Bronchial epithelial cell (primary cell): Measurements from ENCODE around the gene ME2. TPM values are rescaled to one million over a fixed set of nuclear protein-coding genes. Genes with fewer than 3 reads are reported as not detected.
A peak's percentile ranks its signal among the peaks of the same experiment; 100 is the strongest.
"Not testable (repeated sequence)": the region's sequence is repeated elsewhere in the genome, so short reads cannot be mapped to it uniquely, and the experiment has no call there.

ENCODE experiments used
- DNase-seq: peaks from one replicate; pipeline ENCODE4 v3.0.0-alpha.2; 2010; ENCODE audit warnings: low read depth
- FAIRE-seq: peaks from 2 replicates; lab custom pipeline; 2011; peaks lifted over from hg19 to GRCh38; lab: Jason Lieb, UNC
- H3K27me3 ChIP-seq: 2 replicates; pipeline ENCODE4 v1.5.1; 2011; ENCODE audit warnings: low read length; ENCODE audit not compliant: control insufficient read depth, insufficient read depth
- H3K36me3 ChIP-seq: 2 replicates; pipeline ENCODE4 v1.5.1; 2011; ENCODE audit warnings: low read length; ENCODE audit not compliant: control insufficient read depth, insufficient read depth
- H3K4me3 ChIP-seq: 2 replicates; pipeline ENCODE4 v1.5.1; 2011; ENCODE audit warnings: mild to moderate bottlenecking, low read depth, low read length, control low read depth
- total RNA-seq: library from RNA; depleted of rRNA; stranded (reverse); fragments of >200 nt; gene quantifications from 2 replicates; pipeline ENCODE4 v1.2.1, GENCODE V29; 2014
- TF ChIP-seq, protein P1 (sequence below): IDR thresholded peaks from 2 replicates; pipeline ENCODE4 v1.5.1; 2011; ENCODE audit warnings: mild to moderate bottlenecking, moderate library complexity, low read length, control low read depth, inconsistent platforms; ENCODE audit not compliant: insufficient read depth, severe bottlenecking

Gene ME2
- total RNA-seq, 1 donor from 2014 or later: 85.0 TPM

DNA sequence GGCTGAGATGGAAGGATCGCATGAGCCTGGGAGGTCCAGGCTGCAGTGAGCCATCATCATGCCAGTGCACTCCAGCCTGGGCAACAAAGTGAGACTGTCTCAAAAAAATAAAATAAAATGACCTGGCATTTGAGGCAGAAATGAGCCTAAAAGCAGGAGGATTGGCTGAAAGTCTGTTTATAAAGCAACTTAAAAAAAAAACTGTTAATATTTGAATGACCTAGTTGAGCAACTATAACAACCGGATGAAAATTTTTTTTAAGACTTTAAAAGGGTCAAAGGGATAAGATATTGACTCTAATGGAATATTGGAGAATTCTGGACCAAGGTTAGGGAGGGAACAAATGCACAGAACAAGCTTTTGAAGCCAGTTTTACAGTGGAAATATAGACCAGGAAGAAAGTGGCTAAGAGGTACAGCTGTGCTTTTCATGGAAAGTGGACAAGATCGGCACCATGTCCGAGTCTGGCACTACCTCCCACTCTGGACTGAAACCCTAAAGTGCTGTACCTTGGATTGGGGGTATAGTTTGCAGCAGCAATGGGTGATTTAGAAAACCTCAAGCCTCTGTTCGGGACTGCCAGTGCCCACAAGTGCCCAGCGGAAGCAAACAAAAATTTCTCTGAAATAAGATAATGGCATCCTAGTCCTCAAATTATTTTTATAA is 55.8 kb downstream of the ME2 start:
- H3K27me3 ChIP-seq: no peaks in the 10 kb centered on the region
- FAIRE-seq (no peak), DNase-seq (no peak)
- no peak overlapping the region for H3K4me3 ChIP-seq
- no peaks in the 10 kb centered on the region for H3K36me3 ChIP-seq
- TF ChIP-seq, protein P1, sequence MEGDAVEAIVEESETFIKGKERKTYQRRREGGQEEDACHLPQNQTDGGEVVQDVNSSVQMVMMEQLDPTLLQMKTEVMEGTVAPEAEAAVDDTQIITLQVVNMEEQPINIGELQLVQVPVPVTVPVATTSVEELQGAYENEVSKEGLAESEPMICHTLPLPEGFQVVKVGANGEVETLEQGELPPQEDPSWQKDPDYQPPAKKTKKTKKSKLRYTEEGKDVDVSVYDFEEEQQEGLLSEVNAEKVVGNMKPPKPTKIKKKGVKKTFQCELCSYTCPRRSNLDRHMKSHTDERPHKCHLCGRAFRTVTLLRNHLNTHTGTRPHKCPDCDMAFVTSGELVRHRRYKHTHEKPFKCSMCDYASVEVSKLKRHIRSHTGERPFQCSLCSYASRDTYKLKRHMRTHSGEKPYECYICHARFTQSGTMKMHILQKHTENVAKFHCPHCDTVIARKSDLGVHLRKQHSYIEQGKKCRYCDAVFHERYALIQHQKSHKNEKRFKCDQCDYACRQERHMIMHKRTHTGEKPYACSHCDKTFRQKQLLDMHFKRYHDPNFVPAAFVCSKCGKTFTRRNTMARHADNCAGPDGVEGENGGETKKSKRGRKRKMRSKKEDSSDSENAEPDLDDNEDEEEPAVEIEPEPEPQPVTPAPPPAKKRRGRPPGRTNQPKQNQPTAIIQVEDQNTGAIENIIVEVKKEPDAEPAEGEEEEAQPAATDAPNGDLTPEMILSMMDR: no peak

DNA sequence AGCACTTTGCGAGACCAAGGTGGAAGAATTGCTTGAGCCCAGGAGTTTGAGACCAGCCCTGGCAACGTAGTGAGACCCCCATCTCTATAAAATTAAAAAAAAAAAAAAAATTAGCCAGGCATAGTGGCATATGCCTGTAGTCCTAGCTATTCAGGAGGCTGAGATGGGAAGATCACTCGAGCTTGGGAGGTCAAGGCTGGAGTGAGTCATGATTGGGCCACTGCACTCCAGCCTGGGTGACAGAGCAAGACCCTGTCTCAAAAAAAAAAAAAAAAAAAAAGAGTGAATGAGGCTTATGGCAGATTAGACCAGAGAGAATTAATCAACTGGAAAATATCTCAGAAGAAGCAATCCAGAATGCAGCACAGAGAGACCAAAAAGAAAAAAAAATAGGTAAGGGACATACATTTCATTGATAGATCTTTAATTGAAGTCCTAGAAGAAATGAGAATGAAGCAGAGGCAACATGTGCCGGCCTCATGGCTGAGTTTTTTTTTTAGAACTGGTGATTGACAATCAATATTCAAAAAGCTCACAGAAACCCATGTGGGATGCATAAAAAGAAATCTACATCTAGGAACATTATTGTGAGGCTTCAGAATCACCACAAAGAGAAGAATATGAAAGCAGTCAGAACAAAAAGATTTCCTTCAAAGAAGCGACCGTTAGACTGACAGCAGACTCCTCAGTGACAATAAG is 56.7 kb downstream of the ME2 start:
- H3K36me3 ChIP-seq: no peaks in the 10 kb centered on the region
- no peak overlapping the region for H3K4me3 ChIP-seq
- H3K27me3 ChIP-seq: no peaks in the 10 kb centered on the region
- no peak for DNase-seq
- TF ChIP-seq, protein P1: no peak
- FAIRE-seq: no peak

DNA sequence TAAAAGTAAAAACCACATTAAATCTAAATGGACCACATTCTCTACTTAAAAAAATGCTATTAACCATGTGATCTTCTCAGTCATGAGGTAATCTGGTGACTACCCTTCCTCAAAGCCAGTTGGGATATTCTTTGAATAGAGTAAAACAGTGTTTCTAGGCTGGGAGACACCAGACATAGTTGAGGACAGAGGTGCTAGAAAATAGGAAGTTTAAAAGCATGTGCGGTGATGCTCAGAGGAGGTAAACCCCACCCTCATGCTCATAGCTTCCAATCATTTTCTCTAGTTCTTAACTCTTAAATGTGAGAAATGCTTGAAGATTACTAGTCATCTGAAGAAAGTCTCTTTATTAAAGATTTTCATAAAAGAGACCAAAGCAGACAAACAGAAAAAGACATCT is 58.3 kb downstream of the ME2 start:
- DNase-seq (no peak), FAIRE-seq (no peak)
- H3K4me3 ChIP-seq: no peak overlapping the region
- TF ChIP-seq, protein P1: no peak
- H3K27me3 ChIP-seq: no peaks in the 10 kb centered on the region
- H3K36me3 ChIP-seq: no peaks in the 10 kb centered on the region

DNA sequence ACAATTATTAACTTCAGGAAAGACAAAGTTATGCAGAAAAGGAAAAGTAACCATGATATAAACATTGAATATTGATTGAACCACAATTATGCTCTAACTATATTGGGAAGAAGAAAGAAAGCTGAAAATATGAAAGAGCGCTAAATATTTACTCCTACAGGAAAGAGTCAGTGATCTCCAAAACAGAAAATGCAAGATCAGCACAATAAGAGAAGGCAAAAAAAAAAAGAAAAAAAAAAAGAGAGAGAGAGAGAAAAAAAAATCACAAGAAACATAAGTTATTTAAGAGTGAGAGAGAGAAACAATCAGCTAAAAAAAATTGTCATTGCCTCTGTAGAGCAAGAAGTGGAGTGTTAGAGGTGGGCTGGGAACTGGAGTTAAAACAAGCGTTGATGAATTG is 60.0 kb downstream of the ME2 start:
- Histone ChIP-seq H3K36me3 (no peaks in the 10 kb centered on the region), H3K4me3 (no peak overlapping the region), H3K27me3 (no peaks in the 10 kb centered on the region)
- FAIRE-seq (no peak), DNase-seq (no peak)
- TF ChIP-seq, protein P1: no peak

DNA sequence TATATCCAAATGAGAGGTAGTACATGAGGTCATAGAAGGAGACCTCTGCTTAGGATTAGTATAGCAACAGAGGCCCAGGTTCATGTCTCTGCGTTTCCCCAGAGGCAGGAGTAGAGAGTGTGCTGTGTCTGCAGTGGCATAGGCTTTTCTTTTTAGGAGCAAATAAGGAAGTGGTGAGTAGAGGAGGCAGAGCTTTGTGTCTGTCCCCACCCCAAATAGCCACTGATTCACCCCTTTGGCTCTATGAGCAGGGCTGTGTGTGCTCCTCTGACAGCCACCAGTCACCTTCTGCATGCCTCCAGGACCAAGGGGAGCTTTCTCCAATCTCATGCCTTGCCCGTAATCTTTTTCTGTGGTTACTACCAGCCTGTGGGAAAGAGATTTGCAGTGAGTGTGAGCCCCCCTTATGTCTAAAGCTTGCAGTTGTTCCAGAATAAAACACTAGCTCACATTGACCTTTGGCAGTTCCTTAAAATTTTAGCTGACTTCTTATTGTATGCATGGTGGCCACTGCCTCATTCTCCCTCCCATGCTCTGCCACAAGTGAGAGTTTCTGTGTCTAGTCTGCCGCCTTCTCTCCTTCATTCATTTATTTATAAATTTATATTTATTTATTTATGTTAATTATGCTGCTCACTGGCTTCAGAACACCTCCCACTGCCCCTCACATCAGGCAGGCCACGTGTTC is 65.5 kb downstream of the ME2 start:
- peaks cover 2% of the 10 kb centered on the region for H3K36me3 ChIP-seq
- H3K27me3 ChIP-seq: no peaks in the 10 kb centered on the region
- peak; percentile 40 for DNase-seq
- no peak overlapping the region for H3K4me3 ChIP-seq
- TF ChIP-seq, protein P1: no peak
- no peak for FAIRE-seq

DNA sequence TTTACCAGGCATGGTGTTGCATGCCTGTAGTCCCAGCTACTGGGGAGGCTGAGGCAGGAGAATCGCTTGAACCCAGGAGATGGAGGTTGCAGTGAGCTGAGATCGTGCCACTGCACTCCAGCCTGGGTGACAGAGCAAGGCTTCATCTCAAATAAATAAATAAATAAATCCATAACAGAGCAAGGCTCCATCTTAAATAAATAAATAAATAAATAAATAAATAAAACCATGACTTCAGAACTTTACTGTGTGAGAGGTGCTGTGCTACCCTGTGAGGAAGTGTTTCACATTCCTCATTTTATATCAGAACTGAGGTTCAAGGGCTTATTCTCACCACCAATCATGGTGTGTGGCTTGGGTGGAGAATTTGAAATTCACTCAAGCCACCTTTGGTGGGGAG is 67.0 kb downstream of the ME2 start:
- not testable (repeated sequence) for H3K36me3 ChIP-seq, H3K4me3 ChIP-seq, H3K27me3 ChIP-seq, FAIRE-seq, DNase-seq
